G401 (cell line): ENCODE data around the gene FGB. TPM values are rescaled to one million over a fixed set of nuclear protein-coding genes. Genes with fewer than 3 reads are reported as not detected.

Source experiments
- DNase-seq: peaks from one replicate; pipeline ENCODE4 v3.0.0-alpha.2; 2015; ENCODE audit warnings: low spot score
- in situ Hi-C: cut with HindIII; loops from 2 replicates; pipeline ENCODE4 v1.10.0; 2016; ENCODE audit warnings: low sequenced_read_pairs, mixed read lengths
- total RNA-seq: library from RNA; depleted of rRNA; stranded (reverse); fragments of >200 nt; shearing (Covaris generic); gene quantifications from 2 replicates; pipeline ENCODE4 v1.2.3, GENCODE V29; 2014

Gene FGB
- total RNA-seq, 1 experiment from 2014 or later, result not detected

GRCh38 chr4:154560824-154561231, 2.0 kb upstream of the FGB start:
- DNase-seq, result no peak
- in situ Hi-C loops, result no loop called here

- in situ Hi-C loops, result no loop called here
- no peak for DNase-seq
These were observed 1.5 kb downstream of the FGB start for GRCh38 chr4:154564311-154564710.

- in situ Hi-C loops, result no loop called here
- DNase-seq, result no peak
These were observed 2.9 kb downstream of the FGB start for GRCh38 chr4:154565704-154566103.

GRCh38 chr4:154566639-154567204, 3.9 kb downstream of the FGB start:
- DNase-seq, result no peak
- in situ Hi-C loops, result no loop called here

- DNase-seq, result no peak
- in situ Hi-C loops, result no loop called here
These were observed 6.2 kb downstream of the FGB start for GRCh38 chr4:154569028-154569427.

GRCh38 chr4:154569584-154569983, 6.8 kb downstream of the FGB start:
- in situ Hi-C loops, result no loop called here

GRCh38 chr4:154573190-154573870, 10.5 kb downstream of the FGB start:
- in situ Hi-C loops, result no loop called here
- DNase-seq, result no peak

More at GRCh38 chr4:154569584-154569983, 6.8 kb downstream of the FGB start:
- no peak for DNase-seq

- DNase-seq, result no peak
- in situ Hi-C loops, result no loop called here
These were observed 11.5 kb downstream of the FGB start for GRCh38 chr4:154574311-154574710.

- in situ Hi-C loops, result no loop called here
- no peak for DNase-seq
These were observed 14.5 kb downstream of the FGB start for GRCh38 chr4:154577324-154577723.

- DNase-seq, result no peak
- in situ Hi-C loops, result no loop called here
These were observed 16.1 kb downstream of the FGB start for GRCh38 chr4:154578919-154579318.

- no peak for DNase-seq
- in situ Hi-C loops, result no loop called here
These were observed 17.1 kb downstream of the FGB start for GRCh38 chr4:154579927-154580326.

- in situ Hi-C loops, result no loop called here
- no peak for DNase-seq
These were observed 19.9 kb downstream of the FGB start for GRCh38 chr4:154582723-154583122.

- no peak for DNase-seq
- in situ Hi-C loops, result no loop called here
These were observed 20.4 kb downstream of the FGB start for GRCh38 chr4:154583230-154583629.

GRCh38 chr4:154583677-154584076, 20.9 kb downstream of the FGB start:
- no peak for DNase-seq
- in situ Hi-C loops, result no loop called here

GRCh38 chr4:154584259-154584658, 21.4 kb downstream of the FGB start:
- DNase-seq, result no peak
- in situ Hi-C loops, result no loop called here

GRCh38 chr4:154585369-154586018, 22.7 kb downstream of the FGB start:
- in situ Hi-C loops, result no loop called here
- no peak for DNase-seq

- DNase-seq, result no peak
- in situ Hi-C loops, result no loop called here
These were observed 23.7 kb downstream of the FGB start for GRCh38 chr4:154586296-154587033.

GRCh38 chr4:154588198-154588597, 25.4 kb downstream of the FGB start:
- no peak for DNase-seq
- in situ Hi-C loops, result no loop called here

- in situ Hi-C loops, result no loop called here
- no peak for DNase-seq
These were observed 26.7 kb downstream of the FGB start for GRCh38 chr4:154589296-154590197.
